GM10248 (cell line): ENCODE measurements around the gene FLOT2.
A peak's percentile ranks its signal among the peaks of the same experiment; 100 is the strongest.
"Not testable (repeated sequence)": the region's sequence is repeated elsewhere in the genome, so short reads cannot be mapped to it uniquely, and the experiment has no call there.

ENCODE experiments used
- CTCF ChIA-PET: fragments of 300-600 bp; sonication (Branson Sonifier 250); formaldehyde crosslinking; extraction: SDS; loops from one replicate; lab custom pipeline; 2021; ENCODE audit warnings: antibody characterized with exemption; lab: Yijun Ruan, JAX
- POLR2A ChIA-PET: fragments of 350-650 bp; sonication (Branson Sonifier 250); formaldehyde crosslinking; extraction: SDS; loops from one replicate; lab custom pipeline; 2020; ENCODE audit warnings: antibody characterized with exemption; lab: Yijun Ruan, JAX
- DNase-seq: peaks from one replicate; pipeline ENCODE4 v3.0.0; 2012; ENCODE audit errors: extremely low spot score
- CTCF ChIP-seq: IDR thresholded peaks from 2 replicates; pipeline ENCODE4 v1.5.1; 2012; ENCODE audit warnings: mild to moderate bottlenecking, low read depth; ENCODE audit errors: extremely low read depth, missing control alignments, control extremely low read depth

Gene FLOT2

GRCh38 chr17:28856028-28856574, 41.4 kb downstream of the FLOT2 start:
- DNase-seq, result no peak
- ChIA-PET POLR2A (no interaction called here), CTCF (interaction anchor here (0.9 to 2.3 kb wide), 7 partner anchors 11 to 129 kb away, joined by 3 to 8 read pairs (median 3); partner anchors contain the start of genes FAM222B and TLCD1)
- no peak for TF ChIP-seq CTCF

- TF ChIP-seq CTCF, result no peak
- DNase-seq, result no peak
- ChIA-PET CTCF (interaction anchor here (0.9 to 2.3 kb wide), 6 partner anchors 16 to 128 kb away, joined by 3 to 8 read pairs (median 4); partner anchors contain the start of gene TLCD1), POLR2A (no interaction called here)
Measured at GRCh38 chr17:28855336-28855679, 42.2 kb downstream of the FLOT2 start.

GRCh38 chr17:28854457-28855335, 42.8 kb downstream of the FLOT2 start, which contains the start of gene ERAL1:
Gene ERAL1 (plus strand): TSS chr17:28855016. CDS start chr17:28855035, 19 bp downstream.
- ChIA-PET CTCF (interaction anchor here (1.1 to 2.3 kb wide), 3 partner anchors 28 to 128 kb away, joined by 3 to 8 read pairs (median 5); partner anchors contain the start of gene TLCD1), POLR2A (no interaction called here)
- DNase-seq, result peak; percentile 90
- no peak for TF ChIP-seq CTCF

GRCh38 chr17:28853295-28853694, 44.2 kb downstream of the FLOT2 start:
- no peak for TF ChIP-seq CTCF
- ChIA-PET CTCF (no interaction called here), POLR2A (interaction anchor here (0.9 kb wide), 1 partner anchor 126 kb away, joined by 5 read pairs; no protein-coding TSS in a partner anchor)
- DNase-seq, result no peak

- DNase-seq, result peak; percentile 15
- POLR2A ChIA-PET, result no interaction called here
- TF ChIP-seq CTCF, result peak; percentile 6
- CTCF ChIA-PET, result interaction anchor here (0.7 to 3.6 kb wide), 17 partner anchors 9 to 85 kb away, joined by 3 to 14 read pairs (median 4); partner anchors contain the start of gene FLOT2
Measured at GRCh38 chr17:28849281-28849680, 48.3 kb downstream of the FLOT2 start.

- POLR2A ChIA-PET, result not testable (repeated sequence)
Measured at GRCh38 chr17:28848667-28849066, 48.9 kb downstream of the FLOT2 start.

GRCh38 chr17:28846699-28847098, 50.8 kb downstream of the FLOT2 start:
- CTCF ChIA-PET, result interaction anchor here (1.0 to 1.3 kb wide), 2 partner anchors 11 to 120 kb away, joined by 3 to 4 read pairs; partner anchors contain the start of gene TLCD1

More at GRCh38 chr17:28848667-28849066, 48.9 kb downstream of the FLOT2 start:
- TF ChIP-seq CTCF, result peak; percentile 37
- DNase-seq, result peak; percentile 65
- CTCF ChIA-PET, result interaction anchor here (0.6 to 3.6 kb wide), 18 partner anchors 9 to 121 kb away, joined by 3 to 14 read pairs (median 4); partner anchors contain the start of gene FLOT2

More at GRCh38 chr17:28846699-28847098, 50.8 kb downstream of the FLOT2 start:
- POLR2A ChIA-PET, DNase-seq: not testable (repeated sequence)
